ENCODE results near the gene PPP1R12A.

Gene PPP1R12A

DNA sequence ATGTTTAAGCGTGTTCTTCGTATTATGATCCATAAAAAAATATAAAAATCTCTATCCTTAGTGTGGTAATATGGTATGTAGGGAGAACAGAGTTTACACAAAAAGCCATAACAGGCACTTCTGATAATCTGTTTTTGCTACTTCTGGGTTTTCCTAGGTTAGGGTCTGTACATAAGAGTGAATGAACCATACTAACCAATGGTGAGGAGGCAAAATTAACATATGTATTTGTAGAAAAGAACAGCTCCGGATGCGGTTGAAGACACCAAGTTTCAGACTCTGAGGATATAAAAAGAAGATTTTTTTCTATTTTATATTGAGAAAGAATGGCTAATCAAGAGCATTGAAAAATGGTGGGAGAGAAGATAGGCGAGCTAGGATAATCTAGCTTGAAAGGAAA, 40.2 kb upstream of the PPP1R12A start:
- H3K27ac ChIP-seq, result no peak overlapping the region
- no peak for DNase-seq (ENCODE audit: low spot score)
- ChIA-PET CTCF (no interaction called here), POLR2A (ENCODE audit: low non-redundant PET) (no interaction called here)
- TF ChIP-seq, protein P1, sequence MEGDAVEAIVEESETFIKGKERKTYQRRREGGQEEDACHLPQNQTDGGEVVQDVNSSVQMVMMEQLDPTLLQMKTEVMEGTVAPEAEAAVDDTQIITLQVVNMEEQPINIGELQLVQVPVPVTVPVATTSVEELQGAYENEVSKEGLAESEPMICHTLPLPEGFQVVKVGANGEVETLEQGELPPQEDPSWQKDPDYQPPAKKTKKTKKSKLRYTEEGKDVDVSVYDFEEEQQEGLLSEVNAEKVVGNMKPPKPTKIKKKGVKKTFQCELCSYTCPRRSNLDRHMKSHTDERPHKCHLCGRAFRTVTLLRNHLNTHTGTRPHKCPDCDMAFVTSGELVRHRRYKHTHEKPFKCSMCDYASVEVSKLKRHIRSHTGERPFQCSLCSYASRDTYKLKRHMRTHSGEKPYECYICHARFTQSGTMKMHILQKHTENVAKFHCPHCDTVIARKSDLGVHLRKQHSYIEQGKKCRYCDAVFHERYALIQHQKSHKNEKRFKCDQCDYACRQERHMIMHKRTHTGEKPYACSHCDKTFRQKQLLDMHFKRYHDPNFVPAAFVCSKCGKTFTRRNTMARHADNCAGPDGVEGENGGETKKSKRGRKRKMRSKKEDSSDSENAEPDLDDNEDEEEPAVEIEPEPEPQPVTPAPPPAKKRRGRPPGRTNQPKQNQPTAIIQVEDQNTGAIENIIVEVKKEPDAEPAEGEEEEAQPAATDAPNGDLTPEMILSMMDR (conservative IDR thresholded peaks at IDR 0.05; ENCODE audit: low read depth), result no peak

DNA sequence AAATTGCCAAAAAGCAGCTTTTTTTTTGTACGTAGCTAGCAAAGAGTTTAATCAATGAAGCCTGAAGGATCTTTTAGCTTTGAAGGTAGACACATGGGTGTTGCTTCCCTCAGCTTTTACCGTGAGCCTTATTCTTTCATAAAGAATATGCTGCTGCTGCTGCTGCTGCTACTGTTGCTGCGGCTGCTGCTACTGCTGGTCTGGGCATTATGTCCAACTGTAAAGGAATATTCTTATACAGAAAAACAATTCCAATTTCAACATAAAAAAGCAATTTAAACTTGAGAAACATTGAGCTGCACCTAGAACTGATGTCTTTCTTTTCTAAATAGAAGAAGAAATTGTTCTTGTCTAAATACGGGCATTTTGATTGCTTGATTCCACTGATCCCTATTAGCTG, 38.9 kb upstream of the PPP1R12A start:
- ChIA-PET POLR2A (ENCODE audit: low non-redundant PET) (no interaction called here), CTCF (interaction anchor here (0.6 kb wide), 1 partner anchor 842 kb away, joined by 5 read pairs; no protein-coding TSS in a partner anchor)
- H3K27ac ChIP-seq, result no peak overlapping the region
- DNase-seq (ENCODE audit: low spot score), result no peak
- TF ChIP-seq, protein P1 (conservative IDR thresholded peaks at IDR 0.05; ENCODE audit: low read depth), result no peak

DNA sequence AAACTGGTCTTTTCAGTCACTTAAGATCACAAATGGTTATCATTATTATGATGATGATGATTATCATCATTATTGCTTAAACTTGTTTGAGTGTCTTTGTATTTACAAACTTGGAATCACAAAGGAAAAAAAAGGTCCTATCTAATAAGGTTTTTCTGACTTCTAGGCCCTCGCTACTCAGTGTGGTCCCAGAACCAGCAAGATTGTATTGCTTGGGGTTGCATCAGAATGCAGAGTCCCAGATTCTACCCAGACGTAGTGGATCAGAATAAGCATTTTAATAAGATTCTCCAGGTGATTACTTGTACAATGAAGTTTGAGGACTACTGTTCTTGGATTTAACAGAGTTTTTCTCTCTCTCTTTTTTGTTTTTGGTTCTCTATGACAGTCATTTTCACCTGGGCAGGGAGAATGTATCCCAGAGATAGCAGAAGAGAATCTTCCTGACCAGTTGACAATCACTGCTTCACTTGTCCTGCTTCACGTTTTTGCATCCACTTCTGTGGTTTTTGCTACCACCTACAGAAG, 29.3 kb upstream of the PPP1R12A start:
- no peak for DNase-seq (ENCODE audit: low spot score)
- ChIA-PET POLR2A (ENCODE audit: low non-redundant PET) (no interaction called here), CTCF (no interaction called here)
- H3K27ac ChIP-seq, result no peak overlapping the region
- TF ChIP-seq, protein P1 (conservative IDR thresholded peaks at IDR 0.05; ENCODE audit: low read depth), result no peak

DNA sequence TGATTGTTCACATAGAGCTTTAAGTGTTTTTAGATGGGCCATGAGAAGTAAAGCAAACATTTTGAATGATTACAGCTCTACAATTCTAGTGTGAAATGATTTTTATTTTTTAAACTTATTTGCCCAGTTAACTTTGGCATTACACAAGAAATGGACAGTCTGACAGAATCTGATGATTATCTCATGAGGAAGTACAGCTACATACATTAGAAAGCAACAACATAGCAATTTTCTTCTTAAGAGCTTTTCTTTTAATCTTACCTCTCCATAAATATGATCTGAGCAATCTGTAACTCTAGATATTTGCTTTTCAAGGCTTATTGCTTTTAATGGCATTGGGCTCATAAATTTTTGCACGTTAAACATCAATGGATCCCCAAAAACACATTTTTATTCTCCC, 26.5 kb upstream of the PPP1R12A start:
- H3K27ac ChIP-seq, result no peak overlapping the region
- CTCF ChIA-PET, result interaction anchor here (0.7 kb wide), 1 partner anchor 1780 kb away, joined by 4 read pairs; no protein-coding TSS in a partner anchor
- no peak for DNase-seq (ENCODE audit: low spot score)
- POLR2A ChIA-PET (ENCODE audit: low non-redundant PET), result no interaction called here
- TF ChIP-seq, protein P1 (conservative IDR thresholded peaks at IDR 0.05; ENCODE audit: low read depth), result no peak

DNA sequence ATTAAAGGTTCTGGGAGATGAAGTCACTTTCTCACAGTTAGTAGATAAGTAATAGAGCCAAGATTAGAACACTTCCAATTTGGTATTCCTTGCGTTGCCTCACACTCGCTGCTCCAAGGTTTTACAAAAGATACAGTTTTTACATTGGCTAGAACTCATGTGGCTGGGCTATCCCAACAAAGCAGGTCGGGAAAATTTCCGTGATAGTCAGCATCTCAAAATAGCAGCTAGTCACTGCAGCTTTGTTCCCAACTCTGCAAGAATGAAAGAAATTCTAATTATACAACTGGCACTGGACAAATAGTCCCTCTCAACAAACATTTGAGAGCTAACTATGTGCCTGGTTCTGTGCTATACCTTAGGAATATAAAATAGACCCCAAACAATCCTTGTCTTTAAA, 24.6 kb upstream of the PPP1R12A start:
- TF ChIP-seq, protein P1 (conservative IDR thresholded peaks at IDR 0.05; ENCODE audit: low read depth), result no peak
- no peak for DNase-seq (ENCODE audit: low spot score)
- POLR2A ChIA-PET (ENCODE audit: low non-redundant PET), result no interaction called here
- H3K27ac ChIP-seq, result no peak overlapping the region
- CTCF ChIA-PET, result no interaction called here

DNA sequence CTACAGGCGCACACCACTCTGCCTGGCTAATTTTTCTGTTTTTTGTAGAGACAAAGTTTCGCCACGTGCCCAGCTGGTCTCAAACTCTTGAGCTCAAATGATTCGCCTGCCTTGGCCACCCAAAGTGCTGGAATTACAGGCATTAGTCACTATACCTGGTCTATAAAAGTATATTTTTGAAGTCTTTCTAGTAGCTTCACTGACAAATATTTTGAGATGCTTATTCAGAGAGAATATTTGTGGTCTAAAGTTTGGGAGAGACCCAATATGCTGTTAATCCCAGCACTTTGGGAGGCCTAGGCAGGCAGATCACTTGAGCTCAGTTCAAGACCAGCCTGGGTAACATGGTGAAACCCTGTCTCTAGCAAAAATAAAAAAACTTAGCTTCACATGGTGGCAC, 22.0 kb upstream of the PPP1R12A start:
- CTCF ChIA-PET, result no interaction called here
- H3K27ac ChIP-seq, result no peak overlapping the region
- POLR2A ChIA-PET (ENCODE audit: low non-redundant PET), result no interaction called here
- TF ChIP-seq, protein P1 (conservative IDR thresholded peaks at IDR 0.05; ENCODE audit: low read depth), result no peak
- no peak for DNase-seq (ENCODE audit: low spot score)

DNA sequence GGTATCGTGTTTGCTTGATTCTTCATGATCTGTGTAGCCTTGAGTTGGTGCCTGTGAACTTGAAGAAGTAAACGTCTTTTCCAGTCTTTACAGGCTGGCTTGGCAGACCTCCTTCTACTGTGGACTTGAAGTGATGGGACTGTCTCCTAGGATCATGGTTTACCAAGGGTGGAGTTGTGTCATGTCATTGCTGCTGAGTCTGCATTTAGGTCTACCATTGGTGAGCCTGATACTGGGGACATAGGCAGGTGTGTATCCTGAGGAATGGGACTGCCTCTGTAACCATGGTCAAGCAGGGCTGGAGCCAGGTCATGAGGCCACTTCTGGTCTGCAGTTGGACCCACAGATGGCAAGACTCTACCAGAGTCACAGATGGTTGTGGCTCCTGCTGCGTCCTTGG, 20.7 kb upstream of the PPP1R12A start:
- no peak overlapping the region for H3K27ac ChIP-seq
- POLR2A ChIA-PET (ENCODE audit: low non-redundant PET), result no interaction called here
- DNase-seq (ENCODE audit: low spot score), result no peak
- TF ChIP-seq, protein P1 (conservative IDR thresholded peaks at IDR 0.05; ENCODE audit: low read depth), result no peak
- CTCF ChIA-PET, result no interaction called here
